Measurements from ENCODE around the gene TNIK. TPM values are rescaled to one million over a fixed set of nuclear protein-coding genes. Genes with fewer than 3 reads are reported as not detected.
A peak's percentile ranks its signal among the peaks of the same experiment; 100 is the strongest.
"Not testable (repeated sequence)": the region's sequence is repeated elsewhere in the genome, so short reads cannot be mapped to it uniquely, and the experiment has no call there.

The TNIK gene
- total RNA-seq, 4 donors from 2014 or later, result 30.3 to 39.0 (median 36.8) TPM

- Histone ChIP-seq H3K4me1 (peaks cover 3 to 52% (median 30%) of the 10 kb centered on the region in 4 donors), H3K27ac (replicated peaks in 1 of 4) (peak overlapping the region; percentile 5 to 66 (median 48))
- H3K4me3 ChIP-seq; H3K36me3 ChIP-seq; intact Hi-C loops (cut with DNase I); H3K27me3 ChIP-seq; DNase-seq (ENCODE audit: extremely low spot score); H3K9me3 ChIP-seq: not testable (repeated sequence)
- WGBS, result 80% methylated on average over 1 of the region's 1 CpG
Observed at GRCh38 chr3:171304017-171304416, 156.2 kb downstream of the TNIK start.

DNA sequence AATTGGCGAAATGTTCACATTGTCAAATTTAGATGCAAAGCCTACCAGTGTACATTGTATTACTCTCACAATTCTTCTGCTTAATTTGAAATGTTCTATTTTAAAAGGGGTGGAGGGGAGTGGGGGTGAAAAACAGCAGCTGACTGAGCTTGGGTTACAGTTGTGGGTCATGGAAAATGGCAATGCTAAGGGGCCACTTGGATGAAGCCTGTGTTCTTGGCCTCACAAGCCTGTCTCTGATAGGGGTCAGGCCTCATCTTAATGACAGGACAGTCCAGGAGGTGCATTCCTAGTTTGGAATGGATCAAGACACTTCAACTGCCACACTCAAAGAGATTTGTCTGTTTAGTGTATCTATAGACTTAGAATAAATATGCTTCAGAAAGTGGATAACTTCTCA is 158.2 kb downstream of the TNIK start:
- intact Hi-C loops (cut with DNase I), result no loop called here
- no peaks in the 10 kb centered on the region for H3K9me3 ChIP-seq
- H3K4me3 ChIP-seq, result no peak overlapping the region
- DNase-seq (ENCODE audit: extremely low spot score), result no peak
- no peaks in the 10 kb centered on the region for H3K36me3 ChIP-seq
- TF ChIP-seq EP300 (IDR thresholded peaks at IDR 0.05) (no peak), POLR2AphosphoS5 (IDR thresholded peaks at IDR 0.05) (no peak), CTCF (IDR thresholded peaks at IDR 0.05) (no peak), POLR2A (IDR thresholded peaks at IDR 0.05; ENCODE audit: low read depth) (no peak)
- H3K27me3 ChIP-seq, result no peaks in the 10 kb centered on the region
- peaks cover 1 to 54% (median 31%) of the 10 kb centered on the region in 4 donors for H3K4me1 ChIP-seq
- WGBS, result 96% methylated on average over 1 of the region's 1 CpG
- H3K27ac ChIP-seq (replicated peaks in 1 of 4), result peak overlapping the region in 2 of 4 donors; percentile 2 to 16

DNA sequence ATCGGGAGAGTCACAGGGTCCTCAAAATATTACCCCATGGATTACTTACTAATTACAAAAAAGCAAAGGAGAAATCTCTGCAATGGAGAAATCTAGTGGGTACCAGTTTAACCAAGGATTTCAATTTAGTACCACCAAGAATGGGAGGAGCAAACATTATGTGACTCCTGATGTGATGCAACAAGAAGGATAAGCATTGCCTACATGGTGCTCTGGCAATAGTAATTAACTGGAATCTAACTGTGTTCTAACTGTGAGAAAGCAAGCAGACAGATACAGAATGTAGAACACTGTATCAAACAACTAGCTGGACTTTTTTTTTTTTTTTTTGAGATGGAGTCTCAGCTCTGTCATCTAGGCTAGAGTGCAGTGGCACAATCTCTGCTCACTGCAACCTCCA is 159.2 kb downstream of the TNIK start:
- Histone ChIP-seq H3K9me3 (no peaks in the 10 kb centered on the region), H3K36me3 (no peaks in the 10 kb centered on the region), H3K27me3 (no peaks in the 10 kb centered on the region), H3K27ac (replicated peaks in 1 of 4) (peak overlapping the region in 1 of 4 donors; percentile 13), H3K4me1 (peaks cover 0 to 54% (median 31%) of the 10 kb centered on the region in 4 donors), H3K4me3 (no peak overlapping the region)
- intact Hi-C loops (cut with DNase I), result no loop called here
- no peak for TF ChIP-seq POLR2A (IDR thresholded peaks at IDR 0.05; ENCODE audit: low read depth)
- TF ChIP-seq POLR2AphosphoS5 (IDR thresholded peaks at IDR 0.05), result no peak
- no peak for TF ChIP-seq CTCF (IDR thresholded peaks at IDR 0.05)
- TF ChIP-seq EP300 (IDR thresholded peaks at IDR 0.05), result no peak
- 100% methylated on average over 1 of the region's 1 CpG for WGBS
- no peak for DNase-seq (ENCODE audit: extremely low spot score)

DNA sequence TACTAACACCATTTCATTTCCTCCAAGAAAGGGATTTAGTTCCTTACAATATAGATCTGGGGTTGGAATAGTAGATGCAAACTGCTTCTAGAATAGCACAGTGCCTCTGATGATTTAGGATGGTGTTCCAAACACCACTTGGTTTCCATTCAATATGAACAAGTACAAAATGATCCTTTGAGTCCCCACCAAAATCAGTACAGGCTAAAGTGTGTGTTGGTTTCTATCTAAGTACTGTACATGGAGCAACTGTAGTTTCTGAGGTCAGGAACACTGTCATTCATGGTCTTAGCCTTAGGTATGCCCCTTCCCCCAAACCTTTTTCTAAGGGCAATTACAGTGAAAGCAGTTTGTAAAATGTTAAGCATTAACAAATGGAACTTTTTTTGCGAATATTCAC is 162.3 kb downstream of the TNIK start:
- H3K4me1 ChIP-seq, result peaks cover 10 to 54% (median 45%) of the 10 kb centered on the region in 4 donors
- H3K4me3 ChIP-seq, result no peak overlapping the region
- H3K27me3 ChIP-seq, result no peaks in the 10 kb centered on the region
- no peak for DNase-seq (ENCODE audit: extremely low spot score)
- no peaks in the 10 kb centered on the region for H3K9me3 ChIP-seq
- intact Hi-C loops (cut with DNase I), result no loop called here
- H3K27ac ChIP-seq (replicated peaks in 1 of 4), result no peak overlapping the region
- 100% methylated on average over 1 of the region's 1 CpG for WGBS
- TF ChIP-seq EP300 (IDR thresholded peaks at IDR 0.05) (no peak), POLR2AphosphoS5 (IDR thresholded peaks at IDR 0.05) (no peak), POLR2A (IDR thresholded peaks at IDR 0.05; ENCODE audit: low read depth) (no peak), CTCF (IDR thresholded peaks at IDR 0.05) (no peak)
- H3K36me3 ChIP-seq, result no peaks in the 10 kb centered on the region

GRCh38 chr3:171297207-171297606 is 163.0 kb downstream of the TNIK start:
- H3K9me3 ChIP-seq, result no peaks in the 10 kb centered on the region
- peaks cover 10 to 58% (median 48%) of the 10 kb centered on the region in 4 donors for H3K4me1 ChIP-seq
- WGBS, result 64% methylated on average over 2 of the region's 2 CpGs
- no peaks in the 10 kb centered on the region for H3K27me3 ChIP-seq
- no peaks in the 10 kb centered on the region for H3K36me3 ChIP-seq
- TF ChIP-seq EP300 (IDR thresholded peaks at IDR 0.05) (no peak), POLR2AphosphoS5 (IDR thresholded peaks at IDR 0.05) (no peak), CTCF (IDR thresholded peaks at IDR 0.05) (no peak), POLR2A (IDR thresholded peaks at IDR 0.05; ENCODE audit: low read depth) (no peak)
- intact Hi-C loops (cut with DNase I), result no loop called here
- no peak for DNase-seq (ENCODE audit: extremely low spot score)
- peak overlapping the region in 1 of 4 donors; percentile 78 for H3K27ac ChIP-seq (replicated peaks in 1 of 4)
- no peak overlapping the region for H3K4me3 ChIP-seq

Data from esophagus muscularis mucosa (tissue), 4 donors.